SK-N-SH (cell line): ENCODE data around the gene RAD54L2.

Experiments used
- CTCF ChIP-seq: fragments of 200-600 bp; sonication (generic); IDR thresholded peaks from 2 replicates; pipeline ENCODE4 v1.6.1; 2017; ENCODE audit warnings: antibody characterized with exemption, mild to moderate bottlenecking, moderate library complexity
- EZH2phosphoT487 ChIP-seq: fragments of 200-600 bp; sonication (generic); IDR thresholded peaks from 2 replicates; pipeline ENCODE4 v1.6.1; 2017; ENCODE audit warnings: low read depth, mixed run types, mild to moderate bottlenecking, antibody characterized with exemption, moderate library complexity, borderline replicate concordance
- FOXM1 ChIP-seq: IDR thresholded peaks from 2 replicates; pipeline ENCODE4 v1.4.0; 2012; ENCODE audit warnings: low read depth, mild to moderate bottlenecking
- POLR2AphosphoS5 ChIP-seq: IDR thresholded peaks from 2 replicates; pipeline ENCODE4 v1.6.1; 2012; ENCODE audit warnings: low read depth, low read length
- RCOR1 ChIP-seq: fragments of 150-350 bp; IDR thresholded peaks from 2 replicates; pipeline ENCODE4 v1.6.1; 2017; ENCODE audit warnings: antibody characterized with exemption, low read length
- SIN3A ChIP-seq: IDR thresholded peaks from 2 replicates; pipeline ENCODE4 v1.6.1; 2012; ENCODE audit warnings: low read depth, mild to moderate bottlenecking, low read length, moderate library complexity, borderline replicate concordance
- SMC3 ChIP-seq: IDR thresholded peaks from 2 replicates; pipeline ENCODE4 v1.6.1; 2012; ENCODE audit warnings: low read depth, low read length, improper control_type of control experiment
- TF ChIP-seq, protein P1 (sequence below): IDR thresholded peaks from 2 replicates; pipeline ENCODE4; 2012
- TF ChIP-seq, protein P2 (sequence below): IDR thresholded peaks from 2 replicates; pipeline ENCODE4 v1.4.0; 2012; ENCODE audit warnings: low read depth
- TF ChIP-seq, protein P3 (sequence below): fragments of 150-350 bp; IDR thresholded peaks from 2 replicates; pipeline ENCODE4 v1.6.1; 2017; ENCODE audit warnings: antibody characterized with exemption, low read length, low read depth, borderline replicate concordance
- TF ChIP-seq, protein P4 (sequence below): IDR thresholded peaks from 2 replicates; pipeline ENCODE4 v1.4.0; 2012; ENCODE audit warnings: low read depth, borderline replicate concordance

GRCh38 chr3:51568036-51568435 is 29.5 kb downstream of the RAD54L2 start:
- no peak for TF ChIP-seq CTCF
- TF ChIP-seq, protein P1, sequence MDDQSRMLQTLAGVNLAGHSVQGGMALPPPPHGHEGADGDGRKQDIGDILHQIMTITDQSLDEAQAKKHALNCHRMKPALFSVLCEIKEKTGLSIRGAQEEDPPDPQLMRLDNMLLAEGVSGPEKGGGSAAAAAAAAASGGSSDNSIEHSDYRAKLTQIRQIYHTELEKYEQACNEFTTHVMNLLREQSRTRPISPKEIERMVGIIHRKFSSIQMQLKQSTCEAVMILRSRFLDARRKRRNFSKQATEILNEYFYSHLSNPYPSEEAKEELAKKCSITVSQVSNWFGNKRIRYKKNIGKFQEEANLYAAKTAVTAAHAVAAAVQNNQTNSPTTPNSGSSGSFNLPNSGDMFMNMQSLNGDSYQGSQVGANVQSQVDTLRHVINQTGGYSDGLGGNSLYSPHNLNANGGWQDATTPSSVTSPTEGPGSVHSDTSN: no peak
- no peak for TF ChIP-seq POLR2AphosphoS5
- TF ChIP-seq, protein P2, sequence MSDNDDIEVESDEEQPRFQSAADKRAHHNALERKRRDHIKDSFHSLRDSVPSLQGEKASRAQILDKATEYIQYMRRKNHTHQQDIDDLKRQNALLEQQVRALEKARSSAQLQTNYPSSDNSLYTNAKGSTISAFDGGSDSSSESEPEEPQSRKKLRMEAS: no peak
- no peak for TF ChIP-seq RCOR1
- no peak for TF ChIP-seq SMC3
- no peak for TF ChIP-seq EZH2phosphoT487
- TF ChIP-seq SIN3A: no peak
- no peak for TF ChIP-seq FOXM1
- TF ChIP-seq, protein P3, sequence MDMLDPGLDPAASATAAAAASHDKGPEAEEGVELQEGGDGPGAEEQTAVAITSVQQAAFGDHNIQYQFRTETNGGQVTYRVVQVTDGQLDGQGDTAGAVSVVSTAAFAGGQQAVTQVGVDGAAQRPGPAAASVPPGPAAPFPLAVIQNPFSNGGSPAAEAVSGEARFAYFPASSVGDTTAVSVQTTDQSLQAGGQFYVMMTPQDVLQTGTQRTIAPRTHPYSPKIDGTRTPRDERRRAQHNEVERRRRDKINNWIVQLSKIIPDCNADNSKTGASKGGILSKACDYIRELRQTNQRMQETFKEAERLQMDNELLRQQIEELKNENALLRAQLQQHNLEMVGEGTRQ: no peak
- TF ChIP-seq, protein P4, sequence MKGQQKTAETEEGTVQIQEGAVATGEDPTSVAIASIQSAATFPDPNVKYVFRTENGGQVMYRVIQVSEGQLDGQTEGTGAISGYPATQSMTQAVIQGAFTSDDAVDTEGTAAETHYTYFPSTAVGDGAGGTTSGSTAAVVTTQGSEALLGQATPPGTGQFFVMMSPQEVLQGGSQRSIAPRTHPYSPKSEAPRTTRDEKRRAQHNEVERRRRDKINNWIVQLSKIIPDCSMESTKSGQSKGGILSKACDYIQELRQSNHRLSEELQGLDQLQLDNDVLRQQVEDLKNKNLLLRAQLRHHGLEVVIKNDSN: no peak
